Lower leg skin (tissue), 3 donors: ENCODE results near the gene IL2RA.

Experiments used
- POLR2A ChIP-seq, 2 donors: fragments of 450-650 bp; IDR thresholded peaks; one replicate each; pipeline ENCODE4 v1.6.1; 2016 to 2017; ENCODE audit warnings: antibody characterized with exemption in 2 of 2, mild to moderate bottlenecking in 1 of 2, moderate library complexity in 1 of 2
- TF ChIP-seq, protein P1 (sequence below), 3 donors: fragments of 450-650 bp; IDR thresholded peaks; one replicate each; pipeline ENCODE4 v1.5.1; 2016; ENCODE audit warnings: antibody characterized with exemption in 3 of 3, mild to moderate bottlenecking in 3 of 3, moderate library complexity in 2 of 3

DNA sequence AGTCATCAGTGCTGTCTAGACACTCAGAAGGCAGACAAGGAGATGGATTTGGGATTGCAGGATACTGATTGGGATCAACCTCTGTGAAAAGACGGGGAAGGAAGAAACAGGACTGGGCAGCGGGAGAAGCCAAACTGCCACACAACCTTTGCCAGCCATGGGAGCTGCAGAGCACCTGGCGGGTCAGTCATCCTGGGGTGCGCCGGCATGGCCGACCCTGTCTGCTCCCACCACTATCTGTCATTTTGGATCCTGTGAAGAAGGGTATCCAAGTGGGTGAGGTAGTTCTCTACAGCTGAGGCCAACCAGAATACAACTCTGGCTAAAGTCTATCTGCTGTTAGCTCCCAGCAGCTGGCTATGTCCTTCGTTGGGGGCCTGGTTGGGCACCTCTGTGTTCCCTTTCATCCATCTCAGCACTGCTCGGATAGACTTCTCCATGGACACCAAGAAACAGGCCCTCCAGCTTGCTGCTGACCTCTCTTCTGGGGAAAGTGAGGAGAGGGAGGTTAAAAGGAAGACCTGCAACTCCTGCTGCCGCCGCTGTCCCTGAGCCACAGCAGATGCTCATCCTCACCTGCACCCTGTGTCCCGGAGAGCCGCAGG, 15.0 kb upstream of the IL2RA start:
- TF ChIP-seq POLR2A (IDR thresholded peaks at IDR 0.05) = no peak
- TF ChIP-seq, protein P1, sequence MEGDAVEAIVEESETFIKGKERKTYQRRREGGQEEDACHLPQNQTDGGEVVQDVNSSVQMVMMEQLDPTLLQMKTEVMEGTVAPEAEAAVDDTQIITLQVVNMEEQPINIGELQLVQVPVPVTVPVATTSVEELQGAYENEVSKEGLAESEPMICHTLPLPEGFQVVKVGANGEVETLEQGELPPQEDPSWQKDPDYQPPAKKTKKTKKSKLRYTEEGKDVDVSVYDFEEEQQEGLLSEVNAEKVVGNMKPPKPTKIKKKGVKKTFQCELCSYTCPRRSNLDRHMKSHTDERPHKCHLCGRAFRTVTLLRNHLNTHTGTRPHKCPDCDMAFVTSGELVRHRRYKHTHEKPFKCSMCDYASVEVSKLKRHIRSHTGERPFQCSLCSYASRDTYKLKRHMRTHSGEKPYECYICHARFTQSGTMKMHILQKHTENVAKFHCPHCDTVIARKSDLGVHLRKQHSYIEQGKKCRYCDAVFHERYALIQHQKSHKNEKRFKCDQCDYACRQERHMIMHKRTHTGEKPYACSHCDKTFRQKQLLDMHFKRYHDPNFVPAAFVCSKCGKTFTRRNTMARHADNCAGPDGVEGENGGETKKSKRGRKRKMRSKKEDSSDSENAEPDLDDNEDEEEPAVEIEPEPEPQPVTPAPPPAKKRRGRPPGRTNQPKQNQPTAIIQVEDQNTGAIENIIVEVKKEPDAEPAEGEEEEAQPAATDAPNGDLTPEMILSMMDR (IDR thresholded peaks at IDR 0.05) = no peak
